Esophagus muscularis mucosa (tissue), 4 donors: ENCODE data around the gene RDX. TPM values are rescaled to one million over a fixed set of nuclear protein-coding genes. Genes with fewer than 3 reads are reported as not detected.

Experiments used
- DNase-seq: peaks from one replicate; pipeline ENCODE4 v3.0.0-alpha.2; 2017; ENCODE audit errors: extremely low spot score
- H3K27ac ChIP-seq, 4 donors: fragments of 200-600 bp; sonication (generic); replicated peaks in 1 of 4; 1 replicate in 3 of 4; 2 replicates in 1 of 4; pipeline ENCODE4 v1.5.1; 2016 to 2019; ENCODE audit warnings: mild to moderate bottlenecking in 1 of 4
- H3K27me3 ChIP-seq, 4 donors: fragments of 200-600 bp; sonication (generic); one replicate each; pipeline versions ENCODE4 v1.5.1 to v1.6.0; 2016 to 2019
- H3K36me3 ChIP-seq, 4 donors: fragments of 200-600 bp; sonication (generic); one replicate each; pipeline ENCODE4 v1.5.1; 2016 to 2019
- H3K4me1 ChIP-seq, 4 donors: fragments of 200-600 bp; sonication (generic); one replicate each; pipeline ENCODE4 v1.5.1; 2016 to 2019
- H3K4me3 ChIP-seq, 4 donors: fragments of 200-600 bp; sonication (generic); 1 replicate in 2 of 4; 2 replicates in 2 of 4; pipeline ENCODE4 v1.5.1; 2016 to 2019; ENCODE audit warnings: mild to moderate bottlenecking in 4 of 4, moderate library complexity in 1 of 4
- H3K9me3 ChIP-seq, 4 donors: fragments of 200-600 bp; sonication (generic); 1 replicate in 3 of 4; 2 replicates in 1 of 4; pipeline ENCODE4 v1.5.1; 2016 to 2019
- EP300 ChIP-seq: sonication (generic); formaldehyde crosslinking; IDR thresholded peaks from one replicate; pipeline ENCODE4 v1.6.1; 2017; ENCODE audit warnings: antibody characterized with exemption
- POLR2A ChIP-seq: fragments of 450-650 bp; IDR thresholded peaks from one replicate; pipeline ENCODE4 v1.6.1; 2017; ENCODE audit warnings: antibody characterized with exemption, moderate library complexity, mild to moderate bottlenecking, low read depth
- POLR2AphosphoS5 ChIP-seq, 2 donors: sonication (generic); formaldehyde crosslinking; IDR thresholded peaks; one replicate each; pipeline ENCODE4 v1.6.1; 2017; ENCODE audit warnings: antibody characterized with exemption in 2 of 2
- WGBS: methylation state at CpG from one replicate; pipeline ENCODE4 v1.1.5; 2018; 5-methylcytosine and 5-hydroxymethylcytosine counted together
- intact Hi-C: fragments of 100-400 bp; cut with DNase I; formaldehyde crosslinking; loops from one replicate; pipeline ENCODE4 v1.15.1; 2023
- total RNA-seq, 4 donors: library from RNA; depleted of rRNA; stranded (reverse); fragments of >200 nt; gene quantifications; one replicate each; pipeline versions ENCODE4 v1.1.0 to v1.2.1, GENCODE V29; 2016
- TF ChIP-seq, protein P1 (sequence below), 3 experiments: fragments of 200-600 bp in 2 of 3; fragments of 450-650 bp in 1 of 3; sonication (generic) in 2 of 3; IDR thresholded peaks; one replicate each; pipeline ENCODE4 v1.5.1; 2017 to 2019; ENCODE audit warnings: antibody characterized with exemption in 3 of 3, mild to moderate bottlenecking in 2 of 3, moderate library complexity in 1 of 3

The RDX gene
- total RNA-seq, 4 donors from 2014 or later = 86.6 to 105 (median 90.4) TPM

DNA sequence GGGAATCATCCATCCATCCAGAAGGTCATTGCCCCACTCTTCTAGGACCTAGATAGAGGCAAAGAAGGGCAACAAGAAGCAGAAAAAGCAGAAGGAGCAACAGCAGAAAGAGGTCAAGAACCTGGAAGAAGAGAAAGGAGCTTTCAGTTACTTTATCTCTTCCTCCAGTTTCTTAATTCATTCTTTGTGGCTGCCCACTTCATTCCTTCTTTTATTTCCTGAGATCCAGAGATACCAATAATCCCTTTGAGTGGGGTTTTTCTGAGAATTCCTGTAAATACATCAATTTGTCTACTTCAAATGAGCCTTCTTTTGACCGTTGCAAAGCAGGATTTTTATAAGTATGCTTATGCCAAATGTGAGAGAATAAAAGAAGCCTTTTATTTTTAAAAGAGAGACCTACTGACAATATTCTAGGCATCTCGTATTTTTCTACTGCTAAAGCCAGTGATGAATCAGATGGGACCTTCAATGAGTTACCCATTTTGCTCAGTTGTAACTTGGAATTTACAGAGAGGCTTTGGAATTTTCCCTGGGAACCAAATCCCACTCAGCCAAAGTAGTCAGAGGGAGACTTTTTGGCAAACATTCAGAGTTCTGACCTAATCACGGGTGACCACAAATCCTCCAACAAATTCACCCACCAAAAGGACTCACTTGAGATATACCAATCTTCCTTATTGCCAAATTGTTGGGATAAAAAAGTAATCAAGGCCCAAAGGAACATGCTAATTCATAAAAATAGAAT lies 148.3 kb downstream of the RDX start:
- no peak overlapping the region for H3K27ac ChIP-seq
- TF ChIP-seq, protein P1, sequence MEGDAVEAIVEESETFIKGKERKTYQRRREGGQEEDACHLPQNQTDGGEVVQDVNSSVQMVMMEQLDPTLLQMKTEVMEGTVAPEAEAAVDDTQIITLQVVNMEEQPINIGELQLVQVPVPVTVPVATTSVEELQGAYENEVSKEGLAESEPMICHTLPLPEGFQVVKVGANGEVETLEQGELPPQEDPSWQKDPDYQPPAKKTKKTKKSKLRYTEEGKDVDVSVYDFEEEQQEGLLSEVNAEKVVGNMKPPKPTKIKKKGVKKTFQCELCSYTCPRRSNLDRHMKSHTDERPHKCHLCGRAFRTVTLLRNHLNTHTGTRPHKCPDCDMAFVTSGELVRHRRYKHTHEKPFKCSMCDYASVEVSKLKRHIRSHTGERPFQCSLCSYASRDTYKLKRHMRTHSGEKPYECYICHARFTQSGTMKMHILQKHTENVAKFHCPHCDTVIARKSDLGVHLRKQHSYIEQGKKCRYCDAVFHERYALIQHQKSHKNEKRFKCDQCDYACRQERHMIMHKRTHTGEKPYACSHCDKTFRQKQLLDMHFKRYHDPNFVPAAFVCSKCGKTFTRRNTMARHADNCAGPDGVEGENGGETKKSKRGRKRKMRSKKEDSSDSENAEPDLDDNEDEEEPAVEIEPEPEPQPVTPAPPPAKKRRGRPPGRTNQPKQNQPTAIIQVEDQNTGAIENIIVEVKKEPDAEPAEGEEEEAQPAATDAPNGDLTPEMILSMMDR (IDR thresholded peaks at IDR 0.05) = no peak
- no peak for TF ChIP-seq EP300
- TF ChIP-seq POLR2AphosphoS5 (IDR thresholded peaks at IDR 0.05) = no peak
- TF ChIP-seq POLR2A = no peak
- no peak overlapping the region for H3K4me3 ChIP-seq
- peaks cover 0 to 3% (median 1%) of the 10 kb centered on the region in 4 donors for H3K36me3 ChIP-seq
- 51% methylated on average over 3 of the region's 3 CpGs for WGBS
- intact Hi-C loops = no loop called here
- no peak for DNase-seq
- peaks cover 6 to 28% (median 23%) of the 10 kb centered on the region in 4 donors for H3K4me1 ChIP-seq
- H3K27me3 ChIP-seq = no peaks in the 10 kb centered on the region
- no peaks in the 10 kb centered on the region for H3K9me3 ChIP-seq

DNA sequence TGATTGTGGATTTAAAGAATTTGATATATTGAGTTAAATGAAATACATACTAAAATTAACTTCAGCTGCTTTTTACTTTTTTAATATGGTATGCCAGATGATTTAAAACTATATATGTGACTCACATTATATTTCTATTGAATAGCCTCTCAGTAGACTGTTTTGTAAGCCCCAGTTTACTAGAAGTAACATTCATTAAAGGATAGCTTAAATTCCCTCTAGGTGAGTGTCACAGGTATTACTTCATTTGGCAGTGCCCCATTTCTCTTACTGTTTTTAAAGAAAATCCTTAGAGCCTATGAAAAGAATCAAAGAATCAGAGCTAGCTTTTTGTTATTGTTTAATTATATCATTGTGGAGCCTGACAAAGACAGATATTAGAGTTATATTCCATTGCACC lies 154.6 kb downstream of the RDX start:
- Histone ChIP-seq H3K4me3 (no peak overlapping the region), H3K27me3 (no peaks in the 10 kb centered on the region), H3K36me3 (peaks cover 0 to 4% (median 0%) of the 10 kb centered on the region in 4 donors), H3K9me3 (no peaks in the 10 kb centered on the region), H3K4me1 (peaks cover 0 to under 1% (median 0%) of the 10 kb centered on the region in 4 donors), H3K27ac (no peak overlapping the region)
- TF ChIP-seq EP300 (no peak), POLR2AphosphoS5 (IDR thresholded peaks at IDR 0.05) (no peak), POLR2A (no peak)
- TF ChIP-seq, protein P1 (IDR thresholded peaks at IDR 0.05) = no peak
- intact Hi-C loops = no loop called here
- no peak for DNase-seq

DNA sequence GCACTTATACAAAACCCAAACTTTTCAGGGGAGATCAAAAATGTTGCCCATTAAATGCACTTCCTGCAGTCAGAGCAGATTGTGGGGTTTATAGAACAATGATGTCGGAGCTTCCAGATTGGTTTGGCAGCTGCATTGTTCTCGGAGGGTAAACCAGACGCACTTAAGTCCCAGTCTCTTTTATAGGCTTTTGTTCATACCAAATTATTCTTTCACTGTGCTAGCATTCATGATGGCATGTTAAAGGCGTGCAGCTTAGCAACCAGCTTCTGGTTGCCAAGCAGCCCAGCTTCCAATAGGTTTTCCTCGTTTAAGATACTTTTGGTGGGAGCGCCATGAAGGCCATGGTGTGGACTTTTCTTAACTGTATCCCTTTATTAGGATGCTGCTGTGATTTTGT lies 162.3 kb downstream of the RDX start:
- DNase-seq = no peak
- peaks cover 0 to 12% (median 4%) of the 10 kb centered on the region in 4 donors for H3K4me1 ChIP-seq
- no peak overlapping the region for H3K27ac ChIP-seq
- TF ChIP-seq, protein P1 (IDR thresholded peaks at IDR 0.05) = no peak
- TF ChIP-seq POLR2AphosphoS5 (IDR thresholded peaks at IDR 0.05) = no peak
- TF ChIP-seq POLR2A = no peak
- TF ChIP-seq EP300 = no peak
- H3K27me3 ChIP-seq = no peaks in the 10 kb centered on the region
- no peaks in the 10 kb centered on the region for H3K9me3 ChIP-seq
- peaks cover 0 to 6% (median 0%) of the 10 kb centered on the region in 4 donors for H3K36me3 ChIP-seq
- 78% methylated on average over 6 of the region's 6 CpGs for WGBS
- H3K4me3 ChIP-seq = no peak overlapping the region
- intact Hi-C loops = no loop called here

DNA sequence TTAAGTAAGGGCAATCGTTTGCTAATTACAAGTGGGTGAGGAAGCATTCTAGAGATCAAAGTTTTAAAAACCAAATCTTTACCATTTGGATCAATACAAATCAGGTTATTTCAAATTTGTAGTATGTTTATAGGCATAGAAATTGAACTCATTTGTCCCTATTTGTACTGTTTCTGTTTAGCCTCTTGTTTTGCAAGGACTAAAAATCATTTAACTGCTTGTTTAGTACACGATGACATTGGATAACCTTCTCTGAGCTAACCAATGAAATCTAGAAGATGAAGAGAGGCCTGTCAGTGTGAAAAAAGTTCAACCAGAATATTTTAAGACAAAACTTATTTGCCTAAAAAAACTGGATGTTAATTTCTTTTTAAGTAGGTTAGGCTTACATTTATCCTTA lies 163.3 kb downstream of the RDX start:
- peaks cover 0 to 6% (median 0%) of the 10 kb centered on the region in 4 donors for H3K36me3 ChIP-seq
- intact Hi-C loops = no loop called here
- H3K27me3 ChIP-seq = no peaks in the 10 kb centered on the region
- H3K9me3 ChIP-seq = no peaks in the 10 kb centered on the region
- 85% methylated on average over 2 of the region's 2 CpGs for WGBS
- DNase-seq = no peak
- no peak overlapping the region for H3K27ac ChIP-seq
- no peak for TF ChIP-seq POLR2AphosphoS5 (IDR thresholded peaks at IDR 0.05)
- TF ChIP-seq EP300 = no peak
- no peak for TF ChIP-seq POLR2A
- TF ChIP-seq, protein P1 (IDR thresholded peaks at IDR 0.05) = no peak
- no peak overlapping the region for H3K4me3 ChIP-seq
- peaks cover 2 to 21% (median 6%) of the 10 kb centered on the region in 4 donors for H3K4me1 ChIP-seq
